ENCODE measurements around the gene PTPRD. TPM values are rescaled to one million over a fixed set of nuclear protein-coding genes. Genes with fewer than 3 reads are reported as not detected.

Gene PTPRD
- total RNA-seq, 4 donors from 2014 or later: 19.6 to 78.9 (median 45.6) TPM

GRCh38 chr9:10104774-10105173, 508.0 kb downstream of the PTPRD start:
- intact Hi-C loops (cut with DNase I): no loop called here
- Histone ChIP-seq H3K4me3 (replicated peaks in 1 of 3) (no peak overlapping the region), H3K27ac (no peak overlapping the region), H3K36me3 (no peaks in the 10 kb centered on the region), H3K9me3 (no peaks in the 10 kb centered on the region), H3K27me3 (no peaks in the 10 kb centered on the region), H3K4me1 (no peaks in the 10 kb centered on the region)
- WGBS, 2 donors: 71 to 79% methylated on average over 2 of the region's 2 CpGs
- TF ChIP-seq, protein P1, sequence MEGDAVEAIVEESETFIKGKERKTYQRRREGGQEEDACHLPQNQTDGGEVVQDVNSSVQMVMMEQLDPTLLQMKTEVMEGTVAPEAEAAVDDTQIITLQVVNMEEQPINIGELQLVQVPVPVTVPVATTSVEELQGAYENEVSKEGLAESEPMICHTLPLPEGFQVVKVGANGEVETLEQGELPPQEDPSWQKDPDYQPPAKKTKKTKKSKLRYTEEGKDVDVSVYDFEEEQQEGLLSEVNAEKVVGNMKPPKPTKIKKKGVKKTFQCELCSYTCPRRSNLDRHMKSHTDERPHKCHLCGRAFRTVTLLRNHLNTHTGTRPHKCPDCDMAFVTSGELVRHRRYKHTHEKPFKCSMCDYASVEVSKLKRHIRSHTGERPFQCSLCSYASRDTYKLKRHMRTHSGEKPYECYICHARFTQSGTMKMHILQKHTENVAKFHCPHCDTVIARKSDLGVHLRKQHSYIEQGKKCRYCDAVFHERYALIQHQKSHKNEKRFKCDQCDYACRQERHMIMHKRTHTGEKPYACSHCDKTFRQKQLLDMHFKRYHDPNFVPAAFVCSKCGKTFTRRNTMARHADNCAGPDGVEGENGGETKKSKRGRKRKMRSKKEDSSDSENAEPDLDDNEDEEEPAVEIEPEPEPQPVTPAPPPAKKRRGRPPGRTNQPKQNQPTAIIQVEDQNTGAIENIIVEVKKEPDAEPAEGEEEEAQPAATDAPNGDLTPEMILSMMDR (IDR thresholded peaks at IDR 0.05): no peak
- TF ChIP-seq POLR2A (IDR thresholded peaks at IDR 0.05): no peak
- DNase-seq: no peak

- WGBS, 2 donors: 88% methylated on average over 1 of the region's 1 CpG
- Histone ChIP-seq H3K36me3 (no peaks in the 10 kb centered on the region), H3K27me3 (no peaks in the 10 kb centered on the region), H3K27ac (no peak overlapping the region), H3K4me3 (replicated peaks in 1 of 3) (no peak overlapping the region), H3K4me1 (no peaks in the 10 kb centered on the region), H3K9me3 (no peaks in the 10 kb centered on the region)
- TF ChIP-seq, protein P1 (IDR thresholded peaks at IDR 0.05): no peak
- no peak for TF ChIP-seq POLR2A (IDR thresholded peaks at IDR 0.05)
- intact Hi-C loops (cut with DNase I): no loop called here
- DNase-seq: no peak
These were observed 517.6 kb downstream of the PTPRD start for GRCh38 chr9:10095208-10095607.

DNA sequence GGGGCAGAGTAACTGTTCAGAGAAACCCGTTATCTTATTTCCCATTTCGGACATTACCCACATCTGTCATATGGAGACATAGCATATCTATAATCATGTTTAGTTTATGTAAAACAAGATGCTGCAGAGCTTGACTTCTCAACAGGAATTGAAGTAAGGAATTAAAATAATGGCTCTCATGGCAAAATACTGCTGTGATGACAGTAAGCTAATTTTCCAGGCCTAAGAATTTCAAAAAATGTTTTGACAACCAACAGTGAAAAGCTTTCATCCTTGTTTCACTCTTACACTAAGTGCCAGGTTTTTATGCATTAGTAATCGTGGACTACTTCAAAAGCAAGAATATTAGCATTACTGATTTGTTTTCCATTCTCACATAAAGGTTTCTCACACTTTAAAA, 518.2 kb downstream of the PTPRD start:
- Histone ChIP-seq H3K9me3 (no peaks in the 10 kb centered on the region), H3K4me1 (no peaks in the 10 kb centered on the region), H3K36me3 (no peaks in the 10 kb centered on the region), H3K27me3 (no peaks in the 10 kb centered on the region), H3K4me3 (replicated peaks in 1 of 3) (no peak overlapping the region), H3K27ac (no peak overlapping the region)
- DNase-seq: no peak
- WGBS, 2 donors: 77 to 80% methylated on average over 3 of the region's 3 CpGs
- TF ChIP-seq, protein P1 (IDR thresholded peaks at IDR 0.05): no peak
- TF ChIP-seq POLR2A (IDR thresholded peaks at IDR 0.05): no peak
- intact Hi-C loops (cut with DNase I): no loop called here

DNA sequence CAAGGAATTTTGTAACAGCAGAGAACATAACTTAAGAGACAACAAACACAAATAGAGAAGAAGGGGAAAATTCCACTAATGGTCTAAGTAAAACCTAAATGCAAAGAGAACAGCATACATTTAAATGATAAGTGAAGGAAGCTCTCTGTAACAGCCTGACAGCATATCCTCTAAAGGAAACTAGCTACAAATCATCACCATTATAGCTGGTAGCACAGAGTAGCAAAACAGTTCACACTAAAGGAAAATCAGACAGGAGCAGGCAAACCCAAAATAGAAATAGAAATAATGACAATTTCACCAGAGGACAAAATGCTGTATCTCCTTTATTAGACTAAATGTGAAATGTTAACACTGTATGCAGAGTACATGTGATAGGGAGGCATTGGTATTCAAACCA, 532.8 kb downstream of the PTPRD start:
- H3K36me3 ChIP-seq: no peaks in the 10 kb centered on the region

DNA sequence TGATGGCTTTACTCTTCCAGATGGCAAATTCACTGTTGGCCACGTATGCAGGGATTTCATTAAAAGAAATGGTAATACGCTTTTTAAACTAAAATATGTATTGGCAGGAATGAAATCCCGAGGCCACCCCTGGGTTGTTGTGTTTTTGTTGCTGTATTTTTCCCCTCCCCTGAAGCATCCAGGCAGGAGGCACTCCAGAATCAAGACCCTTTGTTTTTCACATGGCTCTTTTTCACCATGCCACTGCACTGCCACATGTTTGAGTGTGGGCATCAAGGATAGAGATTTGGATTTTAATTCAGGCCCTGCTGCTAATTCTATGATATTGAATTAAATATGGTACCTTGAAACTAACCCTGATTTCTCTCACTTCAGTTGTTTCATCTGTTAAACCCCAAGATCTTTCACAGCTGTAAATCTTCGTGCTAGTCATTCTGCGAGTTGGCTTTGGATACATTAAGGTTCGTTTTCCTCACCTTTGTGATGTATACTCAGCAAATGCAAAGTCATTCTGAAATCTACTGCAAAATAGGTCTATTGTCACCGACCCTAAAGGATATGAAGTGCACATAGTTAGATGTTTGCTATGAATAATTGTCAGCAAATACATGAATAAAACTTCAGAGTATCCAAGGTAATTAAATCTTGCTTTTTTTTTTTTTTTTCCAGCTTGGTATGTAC, 533.4 kb downstream of the PTPRD start:
- WGBS, 2 donors: 60 to 73% methylated on average over 7 of the region's 7 CpGs
- Histone ChIP-seq H3K27ac (no peak overlapping the region), H3K4me3 (replicated peaks in 1 of 3) (no peak overlapping the region), H3K36me3 (no peaks in the 10 kb centered on the region), H3K9me3 (no peaks in the 10 kb centered on the region), H3K4me1 (no peaks in the 10 kb centered on the region), H3K27me3 (no peaks in the 10 kb centered on the region)
- intact Hi-C loops (cut with DNase I): no loop called here
- no peak for DNase-seq
- TF ChIP-seq POLR2A (IDR thresholded peaks at IDR 0.05): no peak
- TF ChIP-seq, protein P1 (IDR thresholded peaks at IDR 0.05): no peak

More for the DNA sequence above, 532.8 kb downstream of the PTPRD start:
- Histone ChIP-seq H3K4me3 (replicated peaks in 1 of 3) (no peak overlapping the region), H3K4me1 (no peaks in the 10 kb centered on the region), H3K27ac (no peak overlapping the region), H3K27me3 (no peaks in the 10 kb centered on the region), H3K9me3 (no peaks in the 10 kb centered on the region)
- intact Hi-C loops (cut with DNase I): no loop called here
- no peak for DNase-seq
- no peak for TF ChIP-seq POLR2A (IDR thresholded peaks at IDR 0.05)

Measured in thyroid gland (tissue), 4 donors.